ENCODE results near the gene INTS3.
"Not testable (repeated sequence)": the region's sequence is repeated elsewhere in the genome, so short reads cannot be mapped to it uniquely, and the experiment has no call there.

Gene INTS3

GRCh38 chr1:153764310-153764709 is 36.5 kb downstream of the INTS3 start:
- peaks cover 96% of the 10 kb centered on the region for H3K36me3 ChIP-seq (ENCODE audit: insufficient read depth, low read length)
- H3K4me1 ChIP-seq (ENCODE audit: insufficient read depth, low read length) = no peaks in the 10 kb centered on the region
- no peak overlapping the region for H3K9ac ChIP-seq (ENCODE audit: low read depth, low read length)
- WGBS = 96% methylated on average over 5 of the region's 5 CpGs
- H3K4me3 ChIP-seq (ENCODE audit: low read length) = no peak overlapping the region
- H3K27me3 ChIP-seq (ENCODE audit: insufficient read depth, low read length) = no peaks in the 10 kb centered on the region
- no peak overlapping the region for H3K27ac ChIP-seq (ENCODE audit: low read depth, low read length)
- H3K9me3 ChIP-seq (ENCODE audit: insufficient read depth, low read depth, low read length) = no peaks in the 10 kb centered on the region

GRCh38 chr1:153766663-153767062 is 38.8 kb downstream of the INTS3 start:
- H3K4me1 ChIP-seq (ENCODE audit: insufficient read depth, low read length) = not testable (repeated sequence)

GRCh38 chr1:153767519-153767918 is 39.7 kb downstream of the INTS3 start:
- Histone ChIP-seq H3K4me3 (ENCODE audit: low read length) (no peak overlapping the region), H3K36me3 (ENCODE audit: insufficient read depth, low read length) (peaks cover 92% of the 10 kb centered on the region), H3K9ac (ENCODE audit: low read depth, low read length) (no peak overlapping the region), H3K27ac (ENCODE audit: low read depth, low read length) (no peak overlapping the region), H3K27me3 (ENCODE audit: insufficient read depth, low read length) (no peaks in the 10 kb centered on the region), H3K4me1 (ENCODE audit: insufficient read depth, low read length) (no peaks in the 10 kb centered on the region), H3K9me3 (ENCODE audit: insufficient read depth, low read depth, low read length) (no peaks in the 10 kb centered on the region)
- 94% methylated on average over 11 of the region's 11 CpGs for WGBS

More at GRCh38 chr1:153766663-153767062, 38.8 kb downstream of the INTS3 start:
- H3K27ac ChIP-seq (ENCODE audit: low read depth, low read length); H3K4me3 ChIP-seq (ENCODE audit: low read length); H3K9me3 ChIP-seq (ENCODE audit: insufficient read depth, low read depth, low read length); H3K27me3 ChIP-seq (ENCODE audit: insufficient read depth, low read length); H3K9ac ChIP-seq (ENCODE audit: low read depth, low read length): not testable (repeated sequence)
- H3K36me3 ChIP-seq (ENCODE audit: insufficient read depth, low read length) = peaks cover 93% of the 10 kb centered on the region
- WGBS = 97% methylated on average over 10 of the region's 10 CpGs

- Histone ChIP-seq H3K27ac (ENCODE audit: low read depth, low read length) (no peak overlapping the region), H3K9ac (ENCODE audit: low read depth, low read length) (no peak overlapping the region), H3K27me3 (ENCODE audit: insufficient read depth, low read length) (no peaks in the 10 kb centered on the region), H3K36me3 (ENCODE audit: insufficient read depth, low read length) (peaks cover 92% of the 10 kb centered on the region), H3K4me3 (ENCODE audit: low read length) (no peak overlapping the region), H3K4me1 (ENCODE audit: insufficient read depth, low read length) (no peaks in the 10 kb centered on the region), H3K9me3 (ENCODE audit: insufficient read depth, low read depth, low read length) (no peaks in the 10 kb centered on the region)
- WGBS = 97% methylated on average over 4 of the region's 4 CpGs
These were observed 40.7 kb downstream of the INTS3 start for GRCh38 chr1:153768316-153769181.

- H3K4me1 ChIP-seq (ENCODE audit: insufficient read depth, low read length) = no peaks in the 10 kb centered on the region
- H3K4me3 ChIP-seq (ENCODE audit: low read length) = no peak overlapping the region
- H3K27ac ChIP-seq (ENCODE audit: low read depth, low read length) = no peak overlapping the region
- no peaks in the 10 kb centered on the region for H3K9me3 ChIP-seq (ENCODE audit: insufficient read depth, low read depth, low read length)
- no peak overlapping the region for H3K9ac ChIP-seq (ENCODE audit: low read depth, low read length)
- H3K36me3 ChIP-seq (ENCODE audit: insufficient read depth, low read length) = peaks cover 89% of the 10 kb centered on the region
- H3K27me3 ChIP-seq (ENCODE audit: insufficient read depth, low read length) = no peaks in the 10 kb centered on the region
- WGBS = 86% methylated on average over 3 of the region's 3 CpGs
These were observed 41.4 kb downstream of the INTS3 start for GRCh38 chr1:153769221-153769620.

GRCh38 chr1:153770797-153771196 is 42.9 kb downstream of the INTS3 start:
- WGBS = 68% methylated on average over 10 of the region's 11 CpGs
- Histone ChIP-seq H3K27ac (ENCODE audit: low read depth, low read length) (no peak overlapping the region), H3K27me3 (ENCODE audit: insufficient read depth, low read length) (no peaks in the 10 kb centered on the region)

GRCh38 chr1:153771261-153771660 is 43.4 kb downstream of the INTS3 start:
- Histone ChIP-seq H3K27ac (ENCODE audit: low read depth, low read length) (no peak overlapping the region), H3K9me3 (ENCODE audit: insufficient read depth, low read depth, low read length) (no peaks in the 10 kb centered on the region), H3K36me3 (ENCODE audit: insufficient read depth, low read length) (peaks cover 72% of the 10 kb centered on the region), H3K27me3 (ENCODE audit: insufficient read depth, low read length) (no peaks in the 10 kb centered on the region), H3K4me3 (ENCODE audit: low read length) (no peak overlapping the region), H3K4me1 (ENCODE audit: insufficient read depth, low read length) (peaks cover 6% of the 10 kb centered on the region; the same call in 1 of the 2 replicates), H3K9ac (ENCODE audit: low read depth, low read length) (no peak overlapping the region)
- WGBS = no CpG with 5 or more reads among the region's 2 CpGs

More at GRCh38 chr1:153770797-153771196, 42.9 kb downstream of the INTS3 start:
- H3K36me3 ChIP-seq (ENCODE audit: insufficient read depth, low read length) = peaks cover 76% of the 10 kb centered on the region
- H3K4me1 ChIP-seq (ENCODE audit: insufficient read depth, low read length) = 0 out of 2 replicates have a peak, but pooled peaks cover 5% of the 10 kb centered on the region
- no peaks in the 10 kb centered on the region for H3K9me3 ChIP-seq (ENCODE audit: insufficient read depth, low read depth, low read length)
- H3K9ac ChIP-seq (ENCODE audit: low read depth, low read length) = no peak overlapping the region
- no peak overlapping the region for H3K4me3 ChIP-seq (ENCODE audit: low read length)

GRCh38 chr1:153771841-153772593 is 44.2 kb downstream of the INTS3 start:
- no peaks in the 10 kb centered on the region for H3K9me3 ChIP-seq (ENCODE audit: insufficient read depth, low read depth, low read length)
- no peaks in the 10 kb centered on the region for H3K27me3 ChIP-seq (ENCODE audit: insufficient read depth, low read length)
- WGBS = 83% methylated on average over 21 of the region's 21 CpGs
- H3K27ac ChIP-seq (ENCODE audit: low read depth, low read length) = no peak overlapping the region
- H3K36me3 ChIP-seq (ENCODE audit: insufficient read depth, low read length) = peaks cover 65% of the 10 kb centered on the region
- H3K4me3 ChIP-seq (ENCODE audit: low read length) = no peak overlapping the region
- peaks cover 14% of the 10 kb centered on the region; the same call in 1 of the 2 replicates for H3K4me1 ChIP-seq (ENCODE audit: insufficient read depth, low read length)
- H3K9ac ChIP-seq (ENCODE audit: low read depth, low read length) = no peak overlapping the region

- no peak overlapping the region for H3K27ac ChIP-seq (ENCODE audit: low read depth, low read length)
- H3K4me3 ChIP-seq (ENCODE audit: low read length) = no peak overlapping the region
- H3K36me3 ChIP-seq (ENCODE audit: insufficient read depth, low read length) = peaks cover 52% of the 10 kb centered on the region
- H3K9ac ChIP-seq (ENCODE audit: low read depth, low read length) = no peak overlapping the region
- H3K27me3 ChIP-seq (ENCODE audit: insufficient read depth, low read length) = no peaks in the 10 kb centered on the region
- 88% methylated on average over 12 of the region's 12 CpGs for WGBS
- H3K4me1 ChIP-seq (ENCODE audit: insufficient read depth, low read length) = peaks cover 15% of the 10 kb centered on the region; the same call in 1 of the 2 replicates
- H3K9me3 ChIP-seq (ENCODE audit: insufficient read depth, low read depth, low read length) = no peaks in the 10 kb centered on the region
These were observed 45.5 kb downstream of the INTS3 start for GRCh38 chr1:153773096-153773921.

- H3K4me3 ChIP-seq (ENCODE audit: low read length) = no peak overlapping the region
- 90% methylated on average over 8 of the region's 8 CpGs for WGBS
- H3K4me1 ChIP-seq (ENCODE audit: insufficient read depth, low read length) = peaks cover 15% of the 10 kb centered on the region; the same call in 1 of the 2 replicates
- H3K36me3 ChIP-seq (ENCODE audit: insufficient read depth, low read length) = peaks cover 44% of the 10 kb centered on the region
- no peaks in the 10 kb centered on the region for H3K27me3 ChIP-seq (ENCODE audit: insufficient read depth, low read length)
- no peak overlapping the region for H3K9ac ChIP-seq (ENCODE audit: low read depth, low read length)
- H3K27ac ChIP-seq (ENCODE audit: low read depth, low read length) = no peak overlapping the region
- no peaks in the 10 kb centered on the region for H3K9me3 ChIP-seq (ENCODE audit: insufficient read depth, low read depth, low read length)
These were observed 46.3 kb downstream of the INTS3 start for GRCh38 chr1:153774026-153774595.
